Activated CD4-positive, alpha-beta T cell treated with anti-CD3 and anti-CD28 coated beads, Interleukin-2, amount 50 U/mL, for 48 hours (primary cell): ENCODE results near the gene GAN.
"Not testable (repeated sequence)": the region's sequence is repeated elsewhere in the genome, so short reads cannot be mapped to it uniquely, and the experiment has no call there.

Experiments
- DNase-seq, 2 experiments: peaks; one replicate each; pipeline ENCODE4 v3.0.0-alpha.2; 2020

Gene GAN

GRCh38 chr16:81401035-81401950, 86.5 kb downstream of the GAN start:
- DNase-seq: no peak

DNA sequence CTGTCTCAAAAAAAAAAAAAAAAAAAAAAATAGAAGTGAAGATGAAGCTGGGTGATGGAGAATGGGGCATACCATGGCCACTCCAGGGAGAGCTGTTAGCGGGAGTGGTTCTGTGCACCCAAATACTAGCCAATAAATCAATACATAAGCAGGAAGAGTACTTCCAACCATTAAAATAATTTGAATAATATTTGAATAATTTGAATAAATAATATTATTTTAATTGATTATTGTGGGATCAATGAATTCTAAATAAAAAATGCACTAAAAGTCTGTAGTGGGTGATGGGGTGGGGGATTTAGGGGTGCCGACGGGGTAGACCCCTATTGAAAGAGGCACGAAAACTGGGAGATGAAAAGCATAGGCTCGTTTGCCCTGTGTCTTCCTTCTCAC, 88.4 kb downstream of the GAN start:
- no peak for DNase-seq

DNA sequence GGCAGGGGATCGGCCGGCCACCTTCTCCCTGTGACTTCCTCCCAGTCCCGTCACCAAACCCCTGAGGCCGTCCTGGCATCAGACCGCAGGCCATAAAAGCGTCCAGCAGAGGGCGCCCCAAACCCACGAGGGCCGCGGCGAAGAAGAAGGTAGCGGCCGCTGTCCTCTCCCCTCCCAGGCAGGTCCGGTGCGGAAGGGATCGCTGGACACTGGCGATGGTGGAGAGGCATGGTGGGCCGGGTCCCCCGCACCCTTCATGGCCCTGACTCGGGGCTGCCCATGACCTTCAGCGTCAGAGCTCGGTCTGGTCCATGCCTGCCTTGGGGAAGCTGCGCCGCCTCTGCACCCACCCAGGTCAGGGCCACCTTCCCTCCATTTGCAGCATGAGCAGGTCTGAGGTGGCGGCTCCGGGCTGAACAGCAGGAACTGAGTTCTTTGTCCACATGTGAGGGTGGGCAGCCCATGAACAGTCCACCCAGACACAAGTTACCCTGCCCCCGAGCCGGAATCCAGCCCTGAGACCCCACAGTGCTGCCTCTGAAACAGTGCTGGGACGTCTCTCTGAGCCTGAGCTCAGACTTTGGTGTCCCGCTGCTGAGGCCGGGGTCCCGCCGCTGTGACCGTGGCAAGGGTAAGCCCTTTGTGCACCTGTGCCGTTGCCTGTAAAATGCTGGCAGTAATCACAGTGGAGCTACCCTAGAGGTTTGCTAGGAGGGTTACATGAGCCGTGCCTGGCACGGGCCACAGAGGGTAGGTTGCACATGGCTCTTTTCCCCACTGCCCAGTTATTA, 89.0 kb downstream of the GAN start:
- peak; percentile 89 to 91 for DNase-seq

GRCh38 chr16:81405002-81405401, 90.2 kb downstream of the GAN start:
- DNase-seq: not testable (repeated sequence)

GRCh38 chr16:81405702-81406113, 90.9 kb downstream of the GAN start:
- DNase-seq: no peak

DNA sequence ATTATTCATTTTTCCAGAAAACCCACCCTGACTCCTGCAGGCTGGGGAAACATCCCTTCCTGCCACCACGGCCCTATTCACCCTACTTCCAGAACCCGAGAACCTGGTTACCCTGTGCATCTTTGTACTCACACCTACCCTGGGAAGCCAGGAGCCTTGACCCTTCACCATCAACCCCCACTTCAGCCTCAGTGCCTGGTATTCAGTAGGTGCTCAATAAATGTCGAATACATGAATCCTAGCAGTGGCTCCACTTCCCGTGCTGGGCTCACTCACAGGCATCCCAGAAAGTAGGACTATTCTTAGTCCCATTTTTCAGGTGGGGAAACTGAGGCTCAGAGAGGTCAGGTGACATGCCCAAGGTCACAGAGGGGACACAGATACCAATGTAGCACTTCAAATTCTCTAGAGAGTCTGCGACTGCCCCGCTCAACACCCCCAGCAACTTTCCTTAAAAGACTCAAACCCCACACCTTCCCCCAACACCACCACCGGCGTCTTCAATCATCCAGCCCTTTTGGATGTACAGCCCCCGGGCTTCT, 93.7 kb downstream of the GAN start:
- no peak for DNase-seq

DNA sequence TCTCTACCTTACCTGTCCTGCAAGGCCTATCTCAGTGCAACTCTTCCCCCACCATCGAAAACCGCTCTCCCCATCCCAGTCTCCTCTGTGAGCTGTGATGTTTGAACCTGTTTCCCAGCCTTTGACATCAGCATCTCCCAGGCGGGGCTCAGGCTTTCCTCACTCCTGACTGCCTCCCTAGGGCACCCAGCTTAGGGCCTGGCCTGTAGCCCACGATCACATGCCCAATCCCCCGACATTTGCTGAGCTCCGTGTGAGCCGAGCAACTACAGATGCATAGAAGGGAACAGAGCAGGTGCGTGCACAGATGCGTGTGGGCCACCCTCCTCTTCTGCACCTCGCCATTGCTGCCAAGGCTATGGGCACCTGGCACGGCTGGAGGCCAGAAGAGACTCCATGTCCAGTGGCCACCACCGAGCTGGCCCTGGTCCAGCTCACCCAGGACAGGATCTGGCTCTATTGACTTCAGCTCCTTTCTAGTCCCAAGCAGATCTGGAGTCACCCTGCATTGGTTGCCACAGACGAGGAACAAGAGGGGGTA, 94.3 kb downstream of the GAN start:
- no peak for DNase-seq

DNA sequence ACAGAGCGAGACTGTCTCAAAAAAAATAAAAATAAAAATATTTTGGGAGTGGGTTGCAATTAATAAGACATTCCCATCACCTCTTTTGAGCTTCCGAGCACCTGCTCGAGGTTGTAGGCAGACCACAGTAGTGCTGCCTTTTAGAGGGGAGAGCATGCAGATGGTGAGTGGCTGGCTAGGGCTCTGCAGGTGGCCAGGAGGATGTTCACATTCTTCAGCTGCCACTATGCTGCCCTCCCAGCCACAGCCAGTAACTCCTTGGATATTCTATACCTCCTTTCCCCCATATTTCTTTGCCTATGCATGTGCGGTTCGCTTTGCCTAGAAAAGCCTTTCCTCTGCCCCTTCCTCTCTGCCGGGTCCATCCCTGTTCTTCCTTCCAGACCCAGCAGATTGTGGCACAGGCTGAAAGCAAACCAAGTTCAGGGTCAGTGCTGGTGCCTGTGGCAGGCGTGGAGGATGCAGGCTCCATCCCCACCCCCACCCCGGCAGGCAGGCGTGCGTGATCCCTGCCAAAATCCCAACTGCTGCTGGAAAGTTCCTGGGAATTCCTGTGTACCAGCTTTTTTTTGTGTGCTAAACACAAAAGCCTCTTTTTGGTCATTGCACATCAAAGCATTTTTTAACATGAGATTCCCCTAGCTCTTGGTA, 96.0 kb downstream of the GAN start:
- DNase-seq: no peak

- DNase-seq: no peak
These were observed 98.7 kb downstream of the GAN start for GRCh38 chr16:81413245-81413990.

- no peak for DNase-seq
These were observed 101.0 kb downstream of the GAN start for GRCh38 chr16:81415751-81416150.

GRCh38 chr16:81416749-81417148, 102.0 kb downstream of the GAN start:
- no peak for DNase-seq

- no peak for DNase-seq
These were observed 102.4 kb downstream of the GAN start for GRCh38 chr16:81417210-81417609.

DNA sequence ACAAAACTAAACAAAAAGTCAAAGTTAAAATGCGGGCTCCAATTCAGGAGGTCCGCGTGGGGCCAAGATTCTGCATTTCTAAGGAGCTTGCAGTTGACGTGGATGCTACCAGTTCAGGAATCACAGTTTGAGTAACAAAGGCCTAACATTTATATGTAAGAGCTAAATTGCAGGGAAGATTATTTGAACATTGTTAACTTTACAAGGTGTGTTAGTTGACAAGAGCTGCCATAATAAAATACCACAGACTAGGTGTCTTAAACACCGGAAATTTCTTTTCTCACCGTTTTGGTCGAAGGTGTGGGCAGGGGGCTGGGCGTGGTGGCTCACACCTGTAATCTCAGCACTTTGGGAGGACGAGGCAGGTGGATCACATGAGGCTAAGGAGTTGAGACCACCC, 105.0 kb downstream of the GAN start:
- DNase-seq: no peak

DNA sequence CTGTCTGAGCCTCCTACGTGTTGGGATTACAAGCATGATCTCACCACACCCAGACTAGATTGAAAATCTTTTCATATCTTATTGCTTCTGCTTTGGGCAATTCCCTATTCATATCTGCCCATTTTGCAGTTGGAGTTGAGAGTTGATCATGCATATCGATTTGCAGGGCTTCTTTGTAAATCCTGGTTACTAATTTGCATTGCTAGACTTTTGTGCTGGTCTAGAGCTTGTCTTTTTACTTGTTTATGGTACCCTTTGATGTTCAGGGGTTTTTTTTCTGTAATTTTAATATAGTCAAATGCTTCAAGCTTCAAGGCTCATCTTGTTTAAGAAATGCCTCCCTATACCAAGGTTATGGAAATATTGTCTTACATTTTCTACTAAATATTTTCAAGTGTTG, 106.4 kb downstream of the GAN start:
- no peak for DNase-seq

DNA sequence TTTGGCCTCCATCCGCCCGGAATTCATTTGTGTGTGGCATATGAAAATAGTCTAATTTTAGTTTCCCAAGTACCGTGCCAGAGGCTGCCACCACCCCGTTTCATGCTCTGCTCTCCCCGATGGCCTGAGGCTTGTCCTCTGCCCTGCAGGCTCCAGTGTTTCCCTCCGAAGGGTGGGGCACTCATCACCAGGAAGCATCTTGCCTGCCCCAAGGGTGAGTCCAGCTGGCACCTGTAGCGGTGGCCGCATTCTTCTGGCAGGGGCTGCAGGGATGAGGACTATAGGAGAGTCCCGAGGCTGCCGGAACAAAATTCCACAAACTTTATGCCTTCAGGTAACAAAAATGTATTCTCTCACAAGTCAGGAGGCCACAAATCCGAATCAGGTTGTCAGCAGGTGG, 106.8 kb downstream of the GAN start:
- no peak for DNase-seq

DNA sequence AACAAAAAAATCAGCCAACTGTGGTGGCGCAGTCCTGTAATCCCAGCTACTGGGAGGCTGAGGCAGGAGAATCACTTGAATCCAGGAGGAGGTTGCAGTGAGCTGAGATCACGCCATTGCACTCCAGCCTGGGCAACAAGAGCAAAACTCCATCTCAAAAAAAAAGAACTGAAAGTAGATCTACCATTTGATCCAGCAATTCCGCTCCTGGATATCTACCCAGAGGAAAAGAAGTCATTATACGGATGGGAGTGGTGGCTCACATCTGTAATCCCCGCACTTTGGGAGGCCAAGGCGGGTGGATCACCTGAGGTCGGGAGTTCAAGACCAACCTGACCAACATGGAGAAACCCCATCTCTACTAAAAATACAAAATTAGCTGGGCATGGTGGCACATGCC, 107.4 kb downstream of the GAN start:
- DNase-seq: not testable (repeated sequence)

GRCh38 chr16:81424771-81425170, 110.0 kb downstream of the GAN start:
- peak; percentile 29 to 57 for DNase-seq

DNA sequence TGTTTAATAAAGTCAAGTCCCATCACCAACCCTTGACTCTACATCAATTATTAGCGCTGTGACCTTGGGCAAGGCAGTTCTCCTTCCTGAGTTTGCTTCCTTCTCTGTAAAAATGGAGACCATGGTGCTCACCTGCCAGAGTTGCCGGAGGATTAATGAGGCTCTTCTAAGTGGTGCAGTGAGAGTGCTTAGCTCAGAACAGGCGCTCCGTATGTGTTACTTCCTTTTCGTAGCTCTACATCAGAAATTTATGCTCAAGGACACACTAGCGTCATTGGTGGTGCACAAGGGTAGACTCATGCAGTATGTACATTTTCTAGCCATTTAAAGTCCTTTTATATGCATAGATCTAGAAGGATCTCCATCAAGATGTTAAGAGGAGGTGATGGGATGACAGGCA, 112.5 kb downstream of the GAN start:
- no peak for DNase-seq

- no peak for DNase-seq
These were observed 114.3 kb downstream of the GAN start for GRCh38 chr16:81429045-81429521.

DNA sequence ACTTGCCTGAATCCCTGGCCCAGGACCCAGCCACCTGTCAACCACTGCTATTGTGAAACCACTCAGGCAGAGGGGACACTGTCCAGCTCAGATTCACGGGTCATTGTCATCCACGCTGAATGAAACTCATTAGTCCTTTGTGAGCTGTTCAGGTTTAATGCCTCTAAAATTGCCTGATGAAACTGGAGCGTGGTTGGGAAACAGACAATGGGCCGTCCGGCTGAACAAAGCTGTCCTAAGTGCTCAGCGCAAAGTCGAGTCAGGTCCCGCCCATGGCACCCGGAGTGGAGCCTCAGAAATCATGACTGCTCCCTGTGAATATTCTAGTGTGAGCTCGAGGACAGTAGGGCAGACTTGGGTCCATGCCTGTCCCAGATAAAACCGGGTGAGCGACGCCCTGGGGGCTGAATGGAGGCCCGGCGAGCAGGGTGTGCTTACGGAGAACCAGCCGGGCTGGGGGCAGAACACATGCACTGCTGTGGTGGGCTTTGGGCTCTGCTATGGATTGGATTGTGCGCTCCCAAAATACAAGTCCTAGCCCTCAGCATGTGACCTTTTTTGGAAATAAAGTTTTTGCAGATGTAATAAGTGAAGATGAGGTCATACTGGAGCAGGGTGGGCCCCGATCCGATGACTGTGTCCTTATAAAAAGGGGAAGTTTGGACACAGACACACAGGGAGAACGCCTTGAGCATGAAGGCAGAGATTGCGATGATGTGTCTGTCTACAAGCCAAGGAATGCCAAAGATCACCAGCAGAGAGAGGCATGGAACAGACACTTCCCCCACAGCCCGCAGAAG, 117.0 kb downstream of the GAN start:
- DNase-seq: no peak

DNA sequence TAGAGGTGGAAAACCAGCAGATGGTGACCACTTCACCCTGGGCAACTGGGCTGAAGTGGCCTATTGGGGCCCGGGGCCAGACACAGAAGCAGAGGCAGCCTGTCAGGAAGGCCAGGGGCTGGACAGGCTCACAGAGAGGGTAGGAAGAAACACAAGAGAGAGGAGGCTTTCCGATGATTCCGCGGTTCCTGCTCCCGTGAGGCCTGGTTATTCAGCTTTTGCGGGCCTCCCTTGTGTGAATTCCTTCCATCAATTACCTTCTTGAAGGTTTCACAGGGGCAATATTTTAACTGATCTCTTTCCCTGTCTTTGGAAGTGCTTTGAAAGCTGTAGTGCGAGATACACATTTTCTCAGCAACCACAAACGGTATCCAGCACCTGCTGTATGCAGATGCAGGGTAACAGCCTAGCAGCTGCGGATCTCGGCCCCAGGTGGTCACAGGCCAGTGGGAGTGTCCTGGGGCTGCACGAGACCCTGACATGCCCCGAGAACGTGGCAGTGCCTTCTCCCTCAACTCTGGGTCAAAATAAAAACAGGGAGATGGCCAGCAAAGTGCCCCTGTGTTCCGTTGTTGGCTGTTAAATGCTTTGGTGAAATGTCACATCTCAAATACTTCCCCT, 118.3 kb downstream of the GAN start:
- no peak for DNase-seq
